ENCODE data around the gene SLC35A3. TPM values are rescaled to one million over a fixed set of nuclear protein-coding genes. Genes with fewer than 3 reads are reported as not detected.

The SLC35A3 gene
- total RNA-seq, 2 donors from 2014 or later: 23.2 to 32.0 TPM

DNA sequence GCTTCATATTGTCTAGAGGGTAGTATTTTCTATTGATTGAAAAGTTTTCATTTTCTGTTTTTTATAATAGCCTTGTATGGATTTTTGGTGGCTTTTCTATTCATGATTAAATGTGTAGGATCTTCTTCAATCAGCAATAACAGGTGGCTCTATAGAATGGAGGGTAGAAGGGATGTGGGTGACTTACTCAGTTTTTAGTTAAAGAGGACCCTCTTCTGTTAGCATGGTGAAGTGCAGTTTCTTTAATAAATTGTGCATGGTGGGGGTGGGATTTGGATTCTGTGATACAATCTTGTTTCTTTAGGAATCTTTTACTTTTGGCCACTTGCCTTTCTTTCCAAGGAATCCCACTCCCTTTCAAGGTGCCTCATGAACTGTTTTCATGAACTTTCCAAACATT is 64.7 kb downstream of the SLC35A3 start:
- DNase-seq (ENCODE audit: low spot score) (no peak), ATAC-seq (ENCODE audit: insufficient number of reproducible peaks, low FRiP score, low read depth) (no peak)
- H3K9me3 ChIP-seq: no peaks in the 10 kb centered on the region
- H3K27ac ChIP-seq: no peak overlapping the region
- TF ChIP-seq, protein P1, sequence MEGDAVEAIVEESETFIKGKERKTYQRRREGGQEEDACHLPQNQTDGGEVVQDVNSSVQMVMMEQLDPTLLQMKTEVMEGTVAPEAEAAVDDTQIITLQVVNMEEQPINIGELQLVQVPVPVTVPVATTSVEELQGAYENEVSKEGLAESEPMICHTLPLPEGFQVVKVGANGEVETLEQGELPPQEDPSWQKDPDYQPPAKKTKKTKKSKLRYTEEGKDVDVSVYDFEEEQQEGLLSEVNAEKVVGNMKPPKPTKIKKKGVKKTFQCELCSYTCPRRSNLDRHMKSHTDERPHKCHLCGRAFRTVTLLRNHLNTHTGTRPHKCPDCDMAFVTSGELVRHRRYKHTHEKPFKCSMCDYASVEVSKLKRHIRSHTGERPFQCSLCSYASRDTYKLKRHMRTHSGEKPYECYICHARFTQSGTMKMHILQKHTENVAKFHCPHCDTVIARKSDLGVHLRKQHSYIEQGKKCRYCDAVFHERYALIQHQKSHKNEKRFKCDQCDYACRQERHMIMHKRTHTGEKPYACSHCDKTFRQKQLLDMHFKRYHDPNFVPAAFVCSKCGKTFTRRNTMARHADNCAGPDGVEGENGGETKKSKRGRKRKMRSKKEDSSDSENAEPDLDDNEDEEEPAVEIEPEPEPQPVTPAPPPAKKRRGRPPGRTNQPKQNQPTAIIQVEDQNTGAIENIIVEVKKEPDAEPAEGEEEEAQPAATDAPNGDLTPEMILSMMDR (IDR thresholded peaks at IDR 0.05): no peak
- no peak overlapping the region for H3K4me3 ChIP-seq
- H3K4me1 ChIP-seq (ENCODE audit: control insufficient read depth in 1 of 2, low read depth in 2 of 2): peaks cover 4 to 14% of the 10 kb centered on the region in 2 donors
- H3K36me3 ChIP-seq: no peaks in the 10 kb centered on the region
- no peaks in the 10 kb centered on the region for H3K27me3 ChIP-seq (replicated peaks; ENCODE audit: insufficient read depth)

DNA sequence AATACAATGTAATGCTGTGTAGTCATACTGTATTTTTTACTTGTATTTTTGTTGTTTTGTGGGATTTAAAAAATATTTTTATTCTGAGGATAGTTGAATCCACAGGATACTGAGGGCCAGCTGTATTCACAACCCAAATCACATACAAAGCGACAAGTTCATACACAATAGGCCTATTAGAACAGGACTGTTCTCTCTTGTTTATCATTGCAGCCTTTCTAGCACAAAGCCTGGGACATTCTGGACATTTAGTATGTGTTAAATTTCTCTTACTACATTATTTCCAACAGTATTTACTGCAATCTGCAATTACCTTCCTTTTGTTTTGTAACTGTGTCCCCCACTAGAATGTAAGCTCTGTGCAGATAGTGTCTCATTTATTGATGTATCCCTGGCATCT is 65.4 kb downstream of the SLC35A3 start:
- Histone ChIP-seq H3K4me3 (no peak overlapping the region), H3K27ac (no peak overlapping the region), H3K36me3 (no peaks in the 10 kb centered on the region), H3K9me3 (no peaks in the 10 kb centered on the region), H3K4me1 (ENCODE audit: control insufficient read depth in 1 of 2, low read depth in 2 of 2) (peaks cover 10 to 21% of the 10 kb centered on the region in 2 donors), H3K27me3 (replicated peaks; ENCODE audit: insufficient read depth) (no peaks in the 10 kb centered on the region)
- ATAC-seq (ENCODE audit: insufficient number of reproducible peaks, low FRiP score, low read depth): no peak
- TF ChIP-seq, protein P1 (IDR thresholded peaks at IDR 0.05): no peak
- no peak for DNase-seq (ENCODE audit: low spot score)

DNA sequence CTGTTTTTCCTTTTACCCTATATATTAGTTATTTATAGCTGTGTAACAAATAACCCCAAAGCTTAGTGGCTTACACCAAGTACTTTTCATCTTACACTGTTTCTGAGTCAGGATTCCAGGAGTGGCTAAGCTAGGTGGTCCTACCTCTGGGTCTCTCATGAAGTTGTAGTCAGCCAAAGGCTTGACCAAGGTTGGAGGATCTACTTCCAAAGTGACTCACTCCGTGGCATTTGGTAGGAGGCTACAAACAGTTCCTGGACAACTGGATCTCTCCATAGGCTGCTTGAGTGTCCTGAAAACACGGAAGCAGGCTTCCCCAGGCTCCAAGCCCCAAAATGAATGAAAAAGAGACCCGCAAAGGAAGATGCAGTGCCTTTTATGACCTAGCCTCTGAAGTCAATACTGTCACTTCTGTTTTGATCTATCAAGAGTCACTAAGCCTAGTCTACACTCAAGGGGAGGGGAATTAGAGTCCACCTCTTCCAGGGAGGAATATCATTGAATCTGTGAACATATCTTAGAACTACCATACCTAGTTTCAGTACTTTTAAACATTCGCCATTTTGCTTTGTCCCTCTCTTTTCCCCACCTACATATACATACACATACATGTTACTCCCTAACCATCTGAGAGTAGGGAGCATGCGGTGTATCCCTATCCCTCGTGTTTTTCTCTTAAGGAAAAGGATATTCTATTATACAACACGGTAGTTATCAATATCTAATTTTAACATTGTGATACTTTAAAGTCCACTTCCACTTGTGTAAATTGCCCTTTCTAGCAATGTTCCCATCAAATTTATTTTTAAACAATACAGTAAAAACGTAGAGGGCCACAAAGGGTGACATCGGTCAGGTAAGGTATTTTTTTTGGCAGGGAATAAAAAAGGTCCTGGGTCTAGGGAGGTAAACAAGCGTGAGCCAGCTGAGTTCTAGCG is 67.2 kb downstream of the SLC35A3 start:
- TF ChIP-seq, protein P1 (IDR thresholded peaks at IDR 0.05): no peak
- Histone ChIP-seq H3K27ac (peak overlapping the region; percentile 83 to 96), H3K27me3 (replicated peaks; ENCODE audit: insufficient read depth) (no peaks in the 10 kb centered on the region), H3K4me1 (ENCODE audit: control insufficient read depth in 1 of 2, low read depth in 2 of 2) (peaks cover 16 to 35% of the 10 kb centered on the region in 2 donors), H3K36me3 (no peaks in the 10 kb centered on the region), H3K9me3 (no peaks in the 10 kb centered on the region), H3K4me3 (peak overlapping the region; percentile 82)
- no peak for ATAC-seq (ENCODE audit: insufficient number of reproducible peaks, low FRiP score, low read depth)
- no peak for DNase-seq (ENCODE audit: low spot score)

DNA sequence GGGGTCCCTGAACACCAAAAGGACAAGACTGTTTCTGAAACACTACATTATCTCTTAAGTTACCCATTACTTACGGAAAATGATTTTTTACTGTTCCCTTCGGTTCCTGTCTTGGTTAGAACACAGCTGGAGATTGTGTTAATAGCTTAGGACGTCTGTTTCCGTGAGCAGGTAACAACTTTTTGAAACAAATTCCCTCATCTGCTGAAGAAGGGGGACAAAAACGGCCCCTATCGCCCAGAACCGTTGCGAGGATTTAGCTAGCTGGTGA is 67.8 kb downstream of the SLC35A3 start:
- Histone ChIP-seq H3K27ac (peak overlapping the region; percentile 83 to 96), H3K36me3 (no peaks in the 10 kb centered on the region), H3K9me3 (no peaks in the 10 kb centered on the region), H3K4me3 (peak overlapping the region; percentile 82), H3K4me1 (ENCODE audit: control insufficient read depth in 1 of 2, low read depth in 2 of 2) (peaks cover 16 to 41% of the 10 kb centered on the region in 2 donors), H3K27me3 (replicated peaks; ENCODE audit: insufficient read depth) (no peaks in the 10 kb centered on the region)
- ATAC-seq (ENCODE audit: insufficient number of reproducible peaks, low FRiP score, low read depth): no peak
- TF ChIP-seq, protein P1 (IDR thresholded peaks at IDR 0.05): no peak
- no peak for DNase-seq (ENCODE audit: low spot score)

DNA sequence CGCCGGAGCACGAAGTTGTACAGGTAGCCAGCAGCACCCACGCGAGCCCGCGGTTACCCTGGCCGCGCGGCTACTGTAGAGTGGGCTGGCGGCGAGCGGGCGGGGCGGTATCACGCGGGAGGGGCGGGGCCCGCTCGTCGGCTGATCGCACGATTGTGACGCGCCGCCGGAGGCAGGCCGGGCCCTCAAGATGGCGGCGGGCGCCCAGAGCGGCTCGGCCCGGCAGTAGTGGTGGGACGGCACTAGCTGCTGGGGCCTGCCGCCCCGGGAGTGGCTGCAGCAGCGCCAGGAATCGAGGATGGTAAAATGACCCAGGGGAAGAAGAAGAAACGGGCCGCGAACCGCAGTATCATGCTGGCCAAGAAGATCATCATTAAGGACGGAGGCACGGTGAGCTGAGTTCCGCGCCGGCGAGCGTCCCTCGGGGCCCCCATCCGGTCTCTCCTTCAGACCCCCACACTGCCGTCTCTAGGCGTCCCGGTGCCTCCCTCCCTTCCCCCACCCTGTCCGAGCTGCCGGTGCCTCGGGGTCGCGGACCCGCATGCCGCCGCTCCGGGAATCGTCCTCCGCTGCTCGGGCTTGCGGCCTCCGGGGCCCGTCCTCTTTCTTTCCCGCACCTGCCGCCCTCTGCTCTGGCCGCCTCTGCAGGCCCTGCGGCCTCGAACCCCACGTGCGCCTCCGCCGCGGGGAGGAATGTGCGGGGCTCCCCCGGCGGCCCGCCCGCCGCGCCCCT is 68.3 kb downstream of the SLC35A3 start:
- no peaks in the 10 kb centered on the region for H3K36me3 ChIP-seq
- TF ChIP-seq, protein P1 (IDR thresholded peaks at IDR 0.05): no peak
- ATAC-seq (ENCODE audit: insufficient number of reproducible peaks, low FRiP score, low read depth): peak; percentile 96
- peak; percentile 61 for DNase-seq (ENCODE audit: low spot score)
- no peaks in the 10 kb centered on the region for H3K9me3 ChIP-seq
- H3K27me3 ChIP-seq (replicated peaks; ENCODE audit: insufficient read depth): no peaks in the 10 kb centered on the region
- H3K27ac ChIP-seq: peak overlapping the region; percentile 83 to 96
- peaks cover 16 to 45% of the 10 kb centered on the region in 2 donors for H3K4me1 ChIP-seq (ENCODE audit: control insufficient read depth in 1 of 2, low read depth in 2 of 2)
- H3K4me3 ChIP-seq: peak overlapping the region; percentile 82
